SH-SY5Y (cell line): ENCODE results near the gene EEF1AKMT3.

Experiments used
- GATA2 ChIP-seq: IDR thresholded peaks from 2 replicates; pipeline ENCODE4 v1.6.1; 2011; ENCODE audit warnings: mild to moderate bottlenecking, low read depth, low read length
- GATA3 ChIP-seq: IDR thresholded peaks from 2 replicates; pipeline ENCODE4 v1.6.1; 2011; ENCODE audit warnings: low read depth, mild to moderate bottlenecking, low read length, moderate library complexity

- TF ChIP-seq GATA2: no peak
- TF ChIP-seq GATA3: no peak
Measured at GRCh38 chr12:57796996-57797395, 24.6 kb downstream of the EEF1AKMT3 start.
